Measurements from ENCODE around the gene PAK5.

- no peak for TF ChIP-seq POLR2A (IDR thresholded peaks at IDR 0.05; ENCODE audit: borderline replicate concordance, extremely low read depth, insufficient read depth, insufficient read length)
- no peak for TF ChIP-seq EZH2 (IDR thresholded peaks at IDR 0.05)
- TF ChIP-seq, protein P1, sequence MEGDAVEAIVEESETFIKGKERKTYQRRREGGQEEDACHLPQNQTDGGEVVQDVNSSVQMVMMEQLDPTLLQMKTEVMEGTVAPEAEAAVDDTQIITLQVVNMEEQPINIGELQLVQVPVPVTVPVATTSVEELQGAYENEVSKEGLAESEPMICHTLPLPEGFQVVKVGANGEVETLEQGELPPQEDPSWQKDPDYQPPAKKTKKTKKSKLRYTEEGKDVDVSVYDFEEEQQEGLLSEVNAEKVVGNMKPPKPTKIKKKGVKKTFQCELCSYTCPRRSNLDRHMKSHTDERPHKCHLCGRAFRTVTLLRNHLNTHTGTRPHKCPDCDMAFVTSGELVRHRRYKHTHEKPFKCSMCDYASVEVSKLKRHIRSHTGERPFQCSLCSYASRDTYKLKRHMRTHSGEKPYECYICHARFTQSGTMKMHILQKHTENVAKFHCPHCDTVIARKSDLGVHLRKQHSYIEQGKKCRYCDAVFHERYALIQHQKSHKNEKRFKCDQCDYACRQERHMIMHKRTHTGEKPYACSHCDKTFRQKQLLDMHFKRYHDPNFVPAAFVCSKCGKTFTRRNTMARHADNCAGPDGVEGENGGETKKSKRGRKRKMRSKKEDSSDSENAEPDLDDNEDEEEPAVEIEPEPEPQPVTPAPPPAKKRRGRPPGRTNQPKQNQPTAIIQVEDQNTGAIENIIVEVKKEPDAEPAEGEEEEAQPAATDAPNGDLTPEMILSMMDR (IDR thresholded peaks at IDR 0.05 in 2 of 3, conservative IDR thresholded peaks at IDR 0.05 in 1 of 3; ENCODE audit: borderline replicate concordance in 1 of 3, insufficient read depth in 1 of 3, low read depth in 2 of 3, low read length in 2 of 3): no peak
- TF ChIP-seq, protein P2, sequence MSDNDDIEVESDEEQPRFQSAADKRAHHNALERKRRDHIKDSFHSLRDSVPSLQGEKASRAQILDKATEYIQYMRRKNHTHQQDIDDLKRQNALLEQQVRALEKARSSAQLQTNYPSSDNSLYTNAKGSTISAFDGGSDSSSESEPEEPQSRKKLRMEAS (IDR thresholded peaks at IDR 0.05): no peak
- TF ChIP-seq, protein P3, sequence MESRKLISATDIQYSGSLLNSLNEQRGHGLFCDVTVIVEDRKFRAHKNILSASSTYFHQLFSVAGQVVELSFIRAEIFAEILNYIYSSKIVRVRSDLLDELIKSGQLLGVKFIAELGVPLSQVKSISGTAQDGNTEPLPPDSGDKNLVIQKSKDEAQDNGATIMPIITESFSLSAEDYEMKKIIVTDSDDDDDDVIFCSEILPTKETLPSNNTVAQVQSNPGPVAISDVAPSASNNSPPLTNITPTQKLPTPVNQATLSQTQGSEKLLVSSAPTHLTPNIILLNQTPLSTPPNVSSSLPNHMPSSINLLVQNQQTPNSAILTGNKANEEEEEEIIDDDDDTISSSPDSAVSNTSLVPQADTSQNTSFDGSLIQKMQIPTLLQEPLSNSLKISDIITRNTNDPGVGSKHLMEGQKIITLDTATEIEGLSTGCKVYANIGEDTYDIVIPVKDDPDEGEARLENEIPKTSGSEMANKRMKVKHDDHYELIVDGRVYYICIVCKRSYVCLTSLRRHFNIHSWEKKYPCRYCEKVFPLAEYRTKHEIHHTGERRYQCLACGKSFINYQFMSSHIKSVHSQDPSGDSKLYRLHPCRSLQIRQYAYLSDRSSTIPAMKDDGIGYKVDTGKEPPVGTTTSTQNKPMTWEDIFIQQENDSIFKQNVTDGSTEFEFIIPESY (IDR thresholded peaks at IDR 0.05; ENCODE audit: extremely low read depth, insufficient replicate concordance, low read length): no peak
- TF ChIP-seq POLR2AphosphoS5 (IDR thresholded peaks at IDR 0.05; ENCODE audit: low read depth, low read length): no peak
- no peak for TF ChIP-seq REST (IDR thresholded peaks at IDR 0.05; ENCODE audit: low read depth)
- no peak for TF ChIP-seq SIN3A (IDR thresholded peaks at IDR 0.05; ENCODE audit: low read depth)
Observed at GRCh38 chr20:9514461-9515213, 324.2 kb downstream of the PAK5 start, which contains the start of gene LAMP5.
